ENCODE results near the gene IGLL1. TPM values are rescaled to one million over a fixed set of nuclear protein-coding genes. Genes with fewer than 3 reads are reported as not detected.
"Not testable (repeated sequence)": the region's sequence is repeated elsewhere in the genome, so short reads cannot be mapped to it uniquely, and the experiment has no call there.

Gene IGLL1
- polyA plus RNA-seq, 1 donor (not counting 4 experiments of a cell fraction or from before 2014, with no cell fraction given), result not detected

GRCh38 chr22:23574877-23575276, 5.2 kb downstream of the IGLL1 start:
- TF ChIP-seq CTCF (optimal IDR thresholded peaks at IDR 0.05 in 1 of 3, IDR thresholded peaks at IDR 0.05 in 1 of 3, conservative IDR thresholded peaks at IDR 0.05 in 1 of 3; ENCODE audit: extremely low read depth in 1 of 3, insufficient read depth in 2 of 3, low read length in 3 of 3), result no peak
- TF ChIP-seq EZH2 (IDR thresholded peaks at IDR 0.05; ENCODE audit: low read length), result no peak
- no peak for FAIRE-seq
- no peak overlapping the region for H3K27ac ChIP-seq (ENCODE audit: control insufficient read depth, insufficient read depth, low read length)
- dilution Hi-C loops (cut with MboI; ENCODE audit: extremely low pct_ligation_motif_present, low sequenced_read_pairs), result no loop called here
- no peaks in the 10 kb centered on the region for H3K36me3 ChIP-seq (ENCODE audit: control insufficient read depth in 2 of 2, extremely low read depth in 1 of 2, insufficient read depth in 2 of 2, low read length in 2 of 2)
- H3K27me3 ChIP-seq (ENCODE audit: control insufficient read depth, extremely low read depth, insufficient read depth, low read length), result no peaks in the 10 kb centered on the region
- H3K4me1 ChIP-seq (ENCODE audit: control insufficient read depth, extremely low read depth, insufficient read depth, low read length), result no peaks in the 10 kb centered on the region
- no peak overlapping the region for H3K4me2 ChIP-seq (ENCODE audit: control insufficient read depth, extremely low read depth, insufficient read depth, low read depth, low read length)
- no peak overlapping the region for H2AFZ ChIP-seq (ENCODE audit: control insufficient read depth, low read length)
- H4K20me1 ChIP-seq (ENCODE audit: control insufficient read depth, extremely low read depth, insufficient read depth, low read length), result no peaks in the 10 kb centered on the region
- no peaks in the 10 kb centered on the region for H3K9me1 ChIP-seq (ENCODE audit: control insufficient read depth, extremely low read depth, insufficient read depth, low read length)
- H3K9ac ChIP-seq (ENCODE audit: control insufficient read depth, extremely low read depth, insufficient read depth, low read length), result no peak overlapping the region
- no peak overlapping the region for H3K4me3 ChIP-seq (ENCODE audit: control insufficient read depth in 2 of 3, extremely low read depth in 1 of 3, insufficient read depth in 2 of 3, low read depth in 1 of 3, low read length in 3 of 3)
- H3K79me2 ChIP-seq (ENCODE audit: control insufficient read depth, insufficient read depth, low read length), result no peaks in the 10 kb centered on the region
- H3K9me3 ChIP-seq (ENCODE audit: control insufficient read depth, low read depth, low read length), result no peaks in the 10 kb centered on the region
- no peak for DNase-seq (ENCODE audit: low read depth, low spot score)

GRCh38 chr22:23574371-23574811, 5.7 kb downstream of the IGLL1 start:
- no peaks in the 10 kb centered on the region for H4K20me1 ChIP-seq (ENCODE audit: control insufficient read depth, extremely low read depth, insufficient read depth, low read length)
- no peaks in the 10 kb centered on the region for H3K4me1 ChIP-seq (ENCODE audit: control insufficient read depth, extremely low read depth, insufficient read depth, low read length)
- no peak overlapping the region for H2AFZ ChIP-seq (ENCODE audit: control insufficient read depth, low read length)
- TF ChIP-seq CTCF (optimal IDR thresholded peaks at IDR 0.05 in 1 of 3, IDR thresholded peaks at IDR 0.05 in 1 of 3, conservative IDR thresholded peaks at IDR 0.05 in 1 of 3; ENCODE audit: extremely low read depth in 1 of 3, insufficient read depth in 2 of 3, low read length in 3 of 3) (no peak), EZH2 (IDR thresholded peaks at IDR 0.05; ENCODE audit: low read length) (no peak)
- dilution Hi-C loops (cut with MboI; ENCODE audit: extremely low pct_ligation_motif_present, low sequenced_read_pairs), result no loop called here
- H3K9me1 ChIP-seq (ENCODE audit: control insufficient read depth, extremely low read depth, insufficient read depth, low read length), result no peaks in the 10 kb centered on the region
- no peak overlapping the region for H3K9ac ChIP-seq (ENCODE audit: control insufficient read depth, extremely low read depth, insufficient read depth, low read length)
- H3K4me3 ChIP-seq (ENCODE audit: control insufficient read depth in 2 of 3, extremely low read depth in 1 of 3, insufficient read depth in 2 of 3, low read depth in 1 of 3, low read length in 3 of 3), result no peak overlapping the region
- H3K9me3 ChIP-seq (ENCODE audit: control insufficient read depth, low read depth, low read length), result no peaks in the 10 kb centered on the region
- H3K79me2 ChIP-seq (ENCODE audit: control insufficient read depth, insufficient read depth, low read length), result no peaks in the 10 kb centered on the region
- H3K27me3 ChIP-seq (ENCODE audit: control insufficient read depth, extremely low read depth, insufficient read depth, low read length), result no peaks in the 10 kb centered on the region
- no peak overlapping the region for H3K27ac ChIP-seq (ENCODE audit: control insufficient read depth, insufficient read depth, low read length)
- FAIRE-seq (no peak), DNase-seq (ENCODE audit: low read depth, low spot score) (no peak)
- no peak overlapping the region for H3K4me2 ChIP-seq (ENCODE audit: control insufficient read depth, extremely low read depth, insufficient read depth, low read depth, low read length)
- no peaks in the 10 kb centered on the region for H3K36me3 ChIP-seq (ENCODE audit: control insufficient read depth in 2 of 2, extremely low read depth in 1 of 2, insufficient read depth in 2 of 2, low read length in 2 of 2)

- H2AFZ ChIP-seq (ENCODE audit: control insufficient read depth, low read length); FAIRE-seq; H3K9ac ChIP-seq (ENCODE audit: control insufficient read depth, extremely low read depth, insufficient read depth, low read length); H3K4me1 ChIP-seq (ENCODE audit: control insufficient read depth, extremely low read depth, insufficient read depth, low read length); DNase-seq (ENCODE audit: low read depth, low spot score); H3K9me3 ChIP-seq (ENCODE audit: control insufficient read depth, low read depth, low read length); H3K4me2 ChIP-seq (ENCODE audit: control insufficient read depth, extremely low read depth, insufficient read depth, low read depth, low read length); H3K9me1 ChIP-seq (ENCODE audit: control insufficient read depth, extremely low read depth, insufficient read depth, low read length); H3K36me3 ChIP-seq (ENCODE audit: control insufficient read depth in 2 of 2, extremely low read depth in 1 of 2, insufficient read depth in 2 of 2, low read length in 2 of 2); H3K27ac ChIP-seq (ENCODE audit: control insufficient read depth, insufficient read depth, low read length); H3K79me2 ChIP-seq (ENCODE audit: control insufficient read depth, insufficient read depth, low read length); dilution Hi-C loops (cut with MboI; ENCODE audit: extremely low pct_ligation_motif_present, low sequenced_read_pairs); H3K27me3 ChIP-seq (ENCODE audit: control insufficient read depth, extremely low read depth, insufficient read depth, low read length); H4K20me1 ChIP-seq (ENCODE audit: control insufficient read depth, extremely low read depth, insufficient read depth, low read length); H3K4me3 ChIP-seq (ENCODE audit: control insufficient read depth in 2 of 3, extremely low read depth in 1 of 3, insufficient read depth in 2 of 3, low read depth in 1 of 3, low read length in 3 of 3): not testable (repeated sequence)
These were observed 6.3 kb downstream of the IGLL1 start for GRCh38 chr22:23573701-23574235.

- H3K9ac ChIP-seq (ENCODE audit: control insufficient read depth, extremely low read depth, insufficient read depth, low read length); H3K36me3 ChIP-seq (ENCODE audit: control insufficient read depth in 2 of 2, extremely low read depth in 1 of 2, insufficient read depth in 2 of 2, low read length in 2 of 2); H3K4me1 ChIP-seq (ENCODE audit: control insufficient read depth, extremely low read depth, insufficient read depth, low read length); H3K27ac ChIP-seq (ENCODE audit: control insufficient read depth, insufficient read depth, low read length); H3K79me2 ChIP-seq (ENCODE audit: control insufficient read depth, insufficient read depth, low read length); FAIRE-seq; dilution Hi-C loops (cut with MboI; ENCODE audit: extremely low pct_ligation_motif_present, low sequenced_read_pairs); H2AFZ ChIP-seq (ENCODE audit: control insufficient read depth, low read length); H4K20me1 ChIP-seq (ENCODE audit: control insufficient read depth, extremely low read depth, insufficient read depth, low read length); H3K27me3 ChIP-seq (ENCODE audit: control insufficient read depth, extremely low read depth, insufficient read depth, low read length); H3K4me3 ChIP-seq (ENCODE audit: control insufficient read depth in 2 of 3, extremely low read depth in 1 of 3, insufficient read depth in 2 of 3, low read depth in 1 of 3, low read length in 3 of 3); H3K4me2 ChIP-seq (ENCODE audit: control insufficient read depth, extremely low read depth, insufficient read depth, low read depth, low read length); H3K9me1 ChIP-seq (ENCODE audit: control insufficient read depth, extremely low read depth, insufficient read depth, low read length); H3K9me3 ChIP-seq (ENCODE audit: control insufficient read depth, low read depth, low read length); DNase-seq (ENCODE audit: low read depth, low spot score): not testable (repeated sequence)
These were observed 7.0 kb downstream of the IGLL1 start for GRCh38 chr22:23573106-23573505.
